Lower leg skin (tissue), 3 donors: ENCODE data around the gene NUTM2E.
"Not testable (repeated sequence)": the region's sequence is repeated elsewhere in the genome, so short reads cannot be mapped to it uniquely, and the experiment has no call there.

Source experiments
- CTCF ChIP-seq, 3 donors: fragments of 450-650 bp; IDR thresholded peaks; one replicate each; pipeline ENCODE4 v1.5.1; 2016; ENCODE audit warnings: antibody characterized with exemption in 3 of 3, mild to moderate bottlenecking in 3 of 3, moderate library complexity in 2 of 3
- POLR2A ChIP-seq, 2 donors: fragments of 450-650 bp; IDR thresholded peaks; one replicate each; pipeline ENCODE4 v1.6.1; 2016 to 2017; ENCODE audit warnings: antibody characterized with exemption in 2 of 2, mild to moderate bottlenecking in 1 of 2, moderate library complexity in 1 of 2

DNA sequence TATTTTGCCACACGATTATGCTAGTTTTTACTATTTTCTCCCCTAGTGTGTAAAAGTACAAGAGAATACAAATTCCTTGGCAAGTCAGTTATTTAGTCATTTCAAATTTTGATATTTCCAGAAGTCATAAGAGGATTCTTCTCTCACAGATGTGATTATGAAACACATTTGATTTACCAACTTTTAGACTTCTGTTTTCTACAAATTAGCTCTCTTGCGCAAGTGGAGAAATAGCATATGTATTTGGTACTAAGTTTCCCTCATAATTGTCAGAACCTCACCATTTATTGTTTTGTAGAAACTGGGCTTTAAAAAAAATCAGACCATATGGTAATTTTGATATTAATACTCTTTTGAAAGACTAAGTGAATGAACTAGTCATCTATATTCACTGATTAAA is 9.4 kb downstream of the NUTM2E start:
- TF ChIP-seq CTCF, POLR2A (IDR thresholded peaks at IDR 0.05): not testable (repeated sequence)
